22Rv1 (cell line): Measurements from ENCODE around the gene RUNX3.

Experiments used
- ZFX ChIP-seq: fragments of 450-650 bp; IDR thresholded peaks from 2 replicates; pipeline ENCODE4 v1.6.1; 2017; ENCODE audit warnings: antibody characterized with exemption, borderline replicate concordance
- TF ChIP-seq, protein P1 (sequence below): fragments of 450-650 bp; IDR thresholded peaks from 2 replicates; pipeline ENCODE4 v1.5.1; 2017; ENCODE audit warnings: mild to moderate bottlenecking

DNA sequence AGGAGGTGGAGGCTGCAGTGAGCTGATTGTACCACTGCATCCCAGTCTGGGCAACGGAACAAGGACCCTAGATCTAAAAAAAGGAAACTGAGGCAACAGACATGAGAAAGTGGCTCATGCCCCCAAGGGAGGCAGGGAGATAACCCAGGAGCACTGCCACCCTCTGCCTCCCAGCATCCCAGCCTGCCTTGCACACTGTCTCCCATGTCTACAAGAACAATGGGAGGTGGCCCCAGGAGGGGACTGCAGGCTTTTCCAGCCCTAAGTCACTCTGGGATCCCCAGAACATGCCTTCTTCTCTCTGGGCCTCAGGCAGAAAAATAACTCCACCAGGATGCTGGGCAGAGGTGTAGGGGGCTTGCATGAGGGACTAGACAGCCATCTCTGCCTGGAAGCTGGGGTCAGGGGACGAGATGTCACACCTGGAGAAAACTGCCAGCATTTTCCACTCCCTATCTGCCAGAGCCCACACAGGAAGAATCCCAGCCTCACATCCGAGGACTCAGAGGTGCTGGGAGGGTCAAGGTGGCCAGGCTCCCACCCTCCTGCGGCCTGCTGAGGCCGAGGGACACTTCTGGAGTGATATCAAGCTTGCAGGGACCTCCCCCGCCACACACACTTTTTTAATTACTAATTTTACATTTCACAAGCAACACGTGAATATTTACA is 21.4 kb downstream of the RUNX3 start:
- TF ChIP-seq, protein P1, sequence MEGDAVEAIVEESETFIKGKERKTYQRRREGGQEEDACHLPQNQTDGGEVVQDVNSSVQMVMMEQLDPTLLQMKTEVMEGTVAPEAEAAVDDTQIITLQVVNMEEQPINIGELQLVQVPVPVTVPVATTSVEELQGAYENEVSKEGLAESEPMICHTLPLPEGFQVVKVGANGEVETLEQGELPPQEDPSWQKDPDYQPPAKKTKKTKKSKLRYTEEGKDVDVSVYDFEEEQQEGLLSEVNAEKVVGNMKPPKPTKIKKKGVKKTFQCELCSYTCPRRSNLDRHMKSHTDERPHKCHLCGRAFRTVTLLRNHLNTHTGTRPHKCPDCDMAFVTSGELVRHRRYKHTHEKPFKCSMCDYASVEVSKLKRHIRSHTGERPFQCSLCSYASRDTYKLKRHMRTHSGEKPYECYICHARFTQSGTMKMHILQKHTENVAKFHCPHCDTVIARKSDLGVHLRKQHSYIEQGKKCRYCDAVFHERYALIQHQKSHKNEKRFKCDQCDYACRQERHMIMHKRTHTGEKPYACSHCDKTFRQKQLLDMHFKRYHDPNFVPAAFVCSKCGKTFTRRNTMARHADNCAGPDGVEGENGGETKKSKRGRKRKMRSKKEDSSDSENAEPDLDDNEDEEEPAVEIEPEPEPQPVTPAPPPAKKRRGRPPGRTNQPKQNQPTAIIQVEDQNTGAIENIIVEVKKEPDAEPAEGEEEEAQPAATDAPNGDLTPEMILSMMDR = no peak
- no peak for TF ChIP-seq ZFX
